Nephron (organoid): Measurements from ENCODE around the gene ATRNL1.

Experiments
- H3K27ac Mint-ChIP-seq, 3 experiments: 2 replicates each; pipeline ENCODE4 v1.8.0; 2020; ENCODE audit warnings: mixed read lengths in 3 of 3, mild to moderate bottlenecking in 2 of 3, moderate library complexity in 1 of 3
- H3K27me3 Mint-ChIP-seq: 2 replicates; pipeline ENCODE4 v1.8.0; 2021; ENCODE audit warnings: low read depth, mild to moderate bottlenecking, moderate library complexity, mixed read lengths
- H3K36me3 Mint-ChIP-seq: 2 replicates; pipeline ENCODE4 v1.8.0; 2020; ENCODE audit warnings: low read depth, mixed read lengths
- H3K4me1 Mint-ChIP-seq: 2 replicates; pipeline ENCODE4 v1.8.0; 2020; ENCODE audit warnings: mixed read lengths
- H3K4me3 Mint-ChIP-seq, 3 experiments: 2 replicates each; pipeline ENCODE4 v1.8.0; 2020; ENCODE audit warnings: mild to moderate bottlenecking in 3 of 3, mixed read lengths in 3 of 3, moderate library complexity in 2 of 3
- H3K9me3 Mint-ChIP-seq: 2 replicates; pipeline ENCODE4 v1.8.0; 2020; ENCODE audit warnings: mixed read lengths
- CTCF ChIP-seq, 3 experiments: fragments of 200-600 bp; sonication (generic); IDR thresholded peaks; one replicate each; pipeline ENCODE4 v1.5.0; 2021; ENCODE audit warnings: antibody characterized with exemption in 3 of 3; ENCODE audit not compliant: unreplicated experiment in 3 of 3

ATRNL1 gene

GRCh38 chr10:115883372-115883771 is 790.2 kb downstream of the ATRNL1 start:
- Mint-ChIP-seq H3K27me3 (no peaks in the 10 kb centered on the region), H3K27ac (no peak overlapping the region), H3K4me1 (no peaks in the 10 kb centered on the region), H3K9me3 (no peaks in the 10 kb centered on the region), H3K4me3 (no peak overlapping the region), H3K36me3 (no peaks in the 10 kb centered on the region)
- TF ChIP-seq CTCF (IDR thresholded peaks at IDR 0.05; ENCODE audit: unreplicated experiment in 3 of 3): no peak

- no peak for TF ChIP-seq CTCF (IDR thresholded peaks at IDR 0.05; ENCODE audit: unreplicated experiment in 3 of 3)
- Mint-ChIP-seq H3K36me3 (no peaks in the 10 kb centered on the region), H3K9me3 (no peaks in the 10 kb centered on the region), H3K4me3 (no peak overlapping the region), H3K27ac (no peak overlapping the region), H3K27me3 (no peaks in the 10 kb centered on the region), H3K4me1 (no peaks in the 10 kb centered on the region)
These were observed 791.2 kb downstream of the ATRNL1 start for GRCh38 chr10:115884331-115884730.

GRCh38 chr10:115895166-115895565 is 802.0 kb downstream of the ATRNL1 start:
- no peak overlapping the region for H3K4me3 Mint-ChIP-seq
- no peak for TF ChIP-seq CTCF (IDR thresholded peaks at IDR 0.05; ENCODE audit: unreplicated experiment in 3 of 3)
- no peaks in the 10 kb centered on the region for H3K36me3 Mint-ChIP-seq
- no peaks in the 10 kb centered on the region for H3K27me3 Mint-ChIP-seq
- no peaks in the 10 kb centered on the region for H3K9me3 Mint-ChIP-seq
- H3K4me1 Mint-ChIP-seq: peaks cover under 1% of the 10 kb centered on the region
- no peak overlapping the region for H3K27ac Mint-ChIP-seq

GRCh38 chr10:115898242-115898641 is 805.1 kb downstream of the ATRNL1 start:
- TF ChIP-seq CTCF (IDR thresholded peaks at IDR 0.05; ENCODE audit: unreplicated experiment in 3 of 3): no peak
- Mint-ChIP-seq H3K36me3 (no peaks in the 10 kb centered on the region), H3K9me3 (no peaks in the 10 kb centered on the region), H3K27me3 (no peaks in the 10 kb centered on the region), H3K27ac (no peak overlapping the region), H3K4me1 (peaks cover 6% of the 10 kb centered on the region), H3K4me3 (no peak overlapping the region)

- Mint-ChIP-seq H3K36me3 (no peaks in the 10 kb centered on the region), H3K9me3 (no peaks in the 10 kb centered on the region), H3K27ac (no peak overlapping the region), H3K4me3 (no peak overlapping the region), H3K4me1 (peaks cover 6% of the 10 kb centered on the region), H3K27me3 (no peaks in the 10 kb centered on the region)
- TF ChIP-seq CTCF (IDR thresholded peaks at IDR 0.05; ENCODE audit: unreplicated experiment in 3 of 3): no peak
These were observed 809.4 kb downstream of the ATRNL1 start for GRCh38 chr10:115902596-115902995.

- TF ChIP-seq CTCF (IDR thresholded peaks at IDR 0.05; ENCODE audit: unreplicated experiment in 3 of 3): no peak
- H3K36me3 Mint-ChIP-seq: no peaks in the 10 kb centered on the region
- no peaks in the 10 kb centered on the region for H3K9me3 Mint-ChIP-seq
- no peak overlapping the region for H3K4me3 Mint-ChIP-seq
- peaks cover 6% of the 10 kb centered on the region for H3K4me1 Mint-ChIP-seq
- no peak overlapping the region for H3K27ac Mint-ChIP-seq
- H3K27me3 Mint-ChIP-seq: no peaks in the 10 kb centered on the region
These were observed 810.0 kb downstream of the ATRNL1 start for GRCh38 chr10:115903207-115903606.
